A204.1 (cell line): ENCODE results near the gene LRRTM4.
"Not testable (repeated sequence)": the region's sequence is repeated elsewhere in the genome, so short reads cannot be mapped to it uniquely, and the experiment has no call there.

ENCODE experiments used
- FAIRE-seq: peaks from 2 replicates; lab custom pipeline; 2012; peaks lifted over from hg19 to GRCh38; lab: Jason Lieb, UNC

Gene LRRTM4

DNA sequence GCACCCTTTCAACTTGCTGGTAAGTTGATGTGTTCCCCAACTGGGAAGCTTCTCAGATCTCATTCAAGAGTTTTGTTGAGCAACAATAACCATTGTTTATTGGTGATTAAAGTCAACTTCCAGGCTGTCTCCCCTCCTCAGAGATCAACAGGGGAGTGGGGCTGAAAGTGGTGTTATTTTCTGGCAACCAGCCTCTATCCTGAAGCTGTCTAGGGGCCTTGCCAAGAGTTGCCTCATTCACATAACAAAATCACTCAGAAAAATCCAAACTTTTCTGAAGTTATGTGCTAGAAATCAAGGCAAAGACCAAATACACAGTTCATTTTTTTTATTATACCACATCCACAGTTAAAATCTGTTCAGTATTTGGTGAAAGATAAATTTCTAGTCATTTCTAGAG is 788.4 kb downstream of the LRRTM4 start:
- FAIRE-seq: no peak

DNA sequence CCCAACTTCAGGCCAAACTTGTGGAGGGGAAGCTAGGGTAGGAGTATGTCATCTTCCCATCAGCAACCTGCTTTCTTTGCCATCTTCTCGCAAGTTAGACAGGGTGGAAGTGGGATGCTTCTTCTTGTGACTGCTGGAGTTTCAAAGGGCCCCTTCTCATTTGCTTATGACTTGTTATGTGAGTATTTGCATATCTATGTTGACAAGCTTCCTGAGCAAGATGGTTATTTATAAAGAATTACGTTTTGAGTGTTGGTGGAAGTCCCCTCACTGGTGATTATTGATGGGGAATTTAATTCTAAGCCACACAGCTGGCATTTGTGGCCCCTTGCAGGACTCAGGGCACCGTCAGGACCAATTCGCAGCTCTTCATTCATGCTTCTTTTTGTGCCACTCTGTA is 791.0 kb downstream of the LRRTM4 start:
- no peak for FAIRE-seq

DNA sequence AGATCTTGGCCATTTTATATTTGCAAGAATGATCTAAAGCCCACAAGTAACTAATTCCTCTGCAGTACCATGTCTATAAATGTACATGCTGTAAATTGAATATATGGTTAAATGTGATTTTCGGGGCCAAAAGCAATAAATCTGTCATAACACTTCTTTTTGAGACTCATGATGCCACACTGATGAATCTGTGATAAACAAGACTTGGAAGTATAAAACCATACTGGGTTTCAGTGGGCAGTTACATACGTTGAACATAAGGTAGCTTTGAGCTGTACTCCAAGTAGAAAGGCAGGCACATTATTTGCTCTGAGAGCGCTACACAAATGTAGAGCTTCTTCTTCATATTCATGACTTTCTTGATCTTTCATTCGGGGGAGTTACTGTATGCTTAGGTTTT is 792.2 kb downstream of the LRRTM4 start:
- FAIRE-seq: no peak

DNA sequence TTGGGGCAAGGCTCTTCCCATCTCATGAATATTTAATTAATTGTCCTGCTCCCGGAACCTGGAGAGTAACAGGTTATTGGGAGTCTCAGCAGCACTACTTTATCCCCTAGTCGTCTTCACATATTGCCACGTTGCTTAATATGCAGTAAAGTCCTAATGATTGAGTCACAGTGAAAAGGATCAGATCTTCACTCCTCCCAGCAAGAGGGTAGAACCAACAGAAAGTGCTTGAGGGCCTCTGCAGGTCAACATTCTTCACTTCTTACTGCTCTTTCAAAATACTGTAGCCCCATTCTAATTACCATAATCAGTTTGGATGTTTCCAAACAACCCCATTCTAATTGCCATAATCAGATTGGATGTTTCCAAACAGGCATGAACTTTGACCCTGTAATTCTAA is 801.0 kb downstream of the LRRTM4 start:
- no peak for FAIRE-seq

DNA sequence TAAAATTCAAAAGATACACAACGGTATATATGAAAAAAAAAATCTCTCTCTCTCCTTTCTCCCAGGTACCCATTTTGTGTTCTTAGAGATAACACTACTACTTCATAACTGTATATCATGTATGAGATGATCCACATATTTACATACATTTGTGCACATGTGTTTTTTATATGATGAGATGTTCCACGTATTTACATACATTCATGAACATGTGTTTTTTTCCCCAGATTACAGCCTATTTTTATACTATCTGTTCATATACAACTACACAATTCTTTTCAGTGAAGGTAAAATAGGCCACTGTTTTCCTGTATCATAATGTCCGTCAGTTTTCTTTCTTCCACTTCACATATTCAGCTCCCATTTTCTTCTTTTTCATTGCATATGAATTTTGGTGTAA is 808.9 kb downstream of the LRRTM4 start:
- FAIRE-seq: no peak

DNA sequence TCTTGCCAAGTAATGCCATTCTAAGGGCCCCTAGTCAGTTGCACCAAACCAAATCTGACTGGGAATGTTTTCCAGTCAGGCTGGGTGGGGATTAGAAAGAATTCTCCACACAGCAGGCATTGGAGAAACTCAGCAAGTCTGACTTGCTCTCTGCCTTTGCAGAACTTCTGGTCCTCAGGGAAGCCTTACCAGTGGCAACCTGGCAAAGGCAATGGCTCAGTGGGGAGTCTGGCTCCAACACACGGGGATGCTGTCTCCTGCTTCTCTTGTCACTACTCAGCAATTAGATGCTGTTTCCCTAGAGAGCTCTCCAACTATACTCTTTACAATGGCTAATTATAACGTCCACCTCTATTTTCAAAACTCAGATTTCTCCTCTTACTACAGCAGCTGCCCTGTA is 810.7 kb downstream of the LRRTM4 start:
- FAIRE-seq: no peak

DNA sequence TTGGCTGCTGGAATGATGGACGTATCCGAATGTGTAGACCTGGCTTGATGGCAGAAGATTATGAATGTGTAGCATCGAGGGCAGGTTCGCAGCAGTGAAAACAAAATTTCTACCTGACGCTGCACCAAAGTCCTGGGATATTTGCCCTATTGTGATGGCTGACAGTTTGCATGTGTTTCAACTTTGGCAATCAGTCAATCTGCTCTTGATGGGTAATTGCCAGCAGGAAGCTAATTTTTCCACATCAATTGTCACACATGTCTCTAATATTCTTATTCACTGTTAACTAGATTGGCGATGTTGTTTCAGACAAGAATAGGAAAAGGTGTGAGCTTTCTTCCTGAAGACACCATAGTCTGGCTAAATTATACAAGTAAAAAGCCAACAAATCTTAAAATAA is 821.3 kb downstream of the LRRTM4 start:
- no peak for FAIRE-seq

DNA sequence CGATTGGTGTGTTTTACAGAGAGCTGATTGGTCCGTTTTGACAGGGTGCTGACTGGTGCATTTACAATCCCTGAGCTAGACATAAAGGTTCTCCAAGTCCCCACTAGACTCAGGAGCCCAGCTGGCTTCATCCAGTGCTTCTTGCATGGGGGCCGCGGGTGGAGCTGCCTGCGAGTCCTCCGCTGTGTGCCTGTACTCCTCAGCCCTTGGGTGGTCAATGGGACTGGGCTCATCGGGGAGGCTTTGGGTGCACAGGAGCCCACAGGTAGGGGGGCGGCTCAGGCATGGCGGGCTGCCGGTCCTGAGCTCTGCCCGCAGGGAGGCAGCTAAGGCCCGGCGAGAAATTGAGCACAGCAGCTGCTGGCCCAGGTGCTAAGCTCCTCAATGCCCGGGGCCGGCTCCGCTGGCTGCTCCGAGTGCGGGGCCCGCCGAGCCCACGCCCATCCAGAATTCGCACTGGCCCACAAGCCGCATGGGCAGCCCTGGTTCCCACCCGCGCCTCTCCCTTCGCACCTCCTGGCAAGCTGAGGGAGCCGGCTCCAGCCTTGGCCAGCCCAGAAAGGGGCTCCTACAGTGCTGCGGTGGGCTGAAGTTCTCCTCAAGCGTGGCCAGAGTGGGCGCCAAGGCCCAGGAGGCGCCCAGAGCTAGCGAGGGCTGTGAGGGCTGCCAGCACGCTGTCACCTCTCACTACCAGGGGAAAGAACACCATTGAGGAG is 824.0 kb downstream of the LRRTM4 start:
- not testable (repeated sequence) for FAIRE-seq
